OCI-LY3 (cell line): ENCODE data around the gene ELF5.

Experiments
- H2AFZ ChIP-seq: fragments of 200-600, 300-600 bp; shearing (Covaris generic); 2 replicates; pipeline ENCODE4 v1.6.0; 2014; ENCODE audit warnings: antibody characterized with exemption, low read depth, low read length
- H3K27ac ChIP-seq: fragments of 200-600, 300-600 bp; sonication (generic); 2 replicates; pipeline ENCODE4 v1.5.1; 2014; ENCODE audit warnings: mild to moderate bottlenecking, low read length, moderate library complexity, mixed read lengths
- H3K27me3 ChIP-seq: fragments of 200-600, 300-600 bp; sonication (generic); 2 replicates; pipeline ENCODE4 v1.6.1; 2014; ENCODE audit warnings: low read depth, low read length, mixed read lengths
- H3K36me3 ChIP-seq: fragments of 200-600, 300-600 bp; sonication (generic); replicated peaks from 2 replicates; pipeline ENCODE3; 2014; ENCODE audit warnings: low read depth, low read length, mixed read lengths
- H3K4me1 ChIP-seq: fragments of 300-600, 200-600 bp; sonication (generic); 2 replicates; pipeline ENCODE4 v1.6.1; 2014; ENCODE audit warnings: low read length, mixed read lengths
- H3K4me2 ChIP-seq: fragments of 200-600, 300-600 bp; sonication (generic); 2 replicates; pipeline ENCODE4 v1.6.1; 2014; ENCODE audit warnings: low read length, mixed read lengths
- H3K4me3 ChIP-seq: fragments of 300-600, 200-600 bp; sonication (generic); 2 replicates; pipeline ENCODE4 v1.5.1; 2014; ENCODE audit warnings: antibody characterized with exemption, mild to moderate bottlenecking, low read length, moderate library complexity
- H3K79me2 ChIP-seq: fragments of 300-600, 200-600 bp; shearing (Covaris generic); 2 replicates; pipeline ENCODE4 v1.6.1; 2014; ENCODE audit warnings: mild to moderate bottlenecking, low read length, mixed read lengths
- H3K9ac ChIP-seq: fragments of 300-600, 200-600 bp; shearing (Covaris generic); 2 replicates; pipeline ENCODE4 v1.6.0; 2014; ENCODE audit warnings: mild to moderate bottlenecking, low read length, moderate library complexity
- H3K9me3 ChIP-seq: fragments of 200-600, 300-600 bp; shearing (Covaris generic); 2 replicates; pipeline ENCODE4 v1.6.1; 2014; ENCODE audit warnings: low read length, mixed read lengths; ENCODE audit not compliant: insufficient read depth
- H4K20me1 ChIP-seq: fragments of 200-600, 300-600 bp; sonication (generic); 2 replicates; pipeline ENCODE4 v1.6.1; 2016; ENCODE audit warnings: low read length, mixed read lengths; ENCODE audit not compliant: insufficient read depth
- CTCF ChIP-seq: fragments of 200-600, 300-600 bp; sonication (generic); IDR thresholded peaks from 2 replicates; pipeline ENCODE4 v1.5.1; 2014; ENCODE audit warnings: antibody characterized with exemption, low read length, low read depth
- EZH2phosphoT487 ChIP-seq: fragments of 200-600 bp; shearing (Covaris generic); IDR thresholded peaks from 2 replicates; pipeline ENCODE4 v1.6.1; 2018; ENCODE audit warnings: antibody characterized with exemption, mixed run types, low read depth

ELF5 gene

GRCh38 chr11:34501949-34502348 is 11.6 kb downstream of the ELF5 start:
- peaks cover 14% of the 10 kb centered on the region for H3K27me3 ChIP-seq
- H3K36me3 ChIP-seq: no peaks in the 10 kb centered on the region
- TF ChIP-seq CTCF (no peak), EZH2phosphoT487 (no peak)
- no peaks in the 10 kb centered on the region for H3K9me3 ChIP-seq
- H3K27ac ChIP-seq: no peak overlapping the region
- no peak overlapping the region for H3K9ac ChIP-seq
- H3K79me2 ChIP-seq: no peaks in the 10 kb centered on the region
- H4K20me1 ChIP-seq: no peaks in the 10 kb centered on the region
- H3K4me1 ChIP-seq: no peaks in the 10 kb centered on the region
- no peak overlapping the region for H3K4me3 ChIP-seq
- H2AFZ ChIP-seq: no peak overlapping the region
- H3K4me2 ChIP-seq: no peak overlapping the region

- Histone ChIP-seq H3K4me3 (no peak overlapping the region), H3K27ac (no peak overlapping the region), H3K9me3 (no peaks in the 10 kb centered on the region), H3K4me2 (no peak overlapping the region), H3K27me3 (peaks cover 14% of the 10 kb centered on the region), H3K4me1 (no peaks in the 10 kb centered on the region), H3K79me2 (no peaks in the 10 kb centered on the region), H3K36me3 (no peaks in the 10 kb centered on the region), H4K20me1 (no peaks in the 10 kb centered on the region), H2AFZ (no peak overlapping the region), H3K9ac (no peak overlapping the region)
- TF ChIP-seq CTCF (no peak), EZH2phosphoT487 (no peak)
Measured at GRCh38 chr11:34501500-34501899, 12.1 kb downstream of the ELF5 start.

- no peaks in the 10 kb centered on the region for H3K9me3 ChIP-seq
- H3K4me1 ChIP-seq: peaks cover 2% of the 10 kb centered on the region
- H3K9ac ChIP-seq: no peak overlapping the region
- no peaks in the 10 kb centered on the region for H3K79me2 ChIP-seq
- H4K20me1 ChIP-seq: no peaks in the 10 kb centered on the region
- H2AFZ ChIP-seq: no peak overlapping the region
- H3K27ac ChIP-seq: no peak overlapping the region
- H3K27me3 ChIP-seq: peaks cover 14% of the 10 kb centered on the region
- H3K36me3 ChIP-seq: no peaks in the 10 kb centered on the region
- TF ChIP-seq CTCF (no peak), EZH2phosphoT487 (no peak)
- no peak overlapping the region for H3K4me3 ChIP-seq
- no peak overlapping the region for H3K4me2 ChIP-seq
Measured at GRCh38 chr11:34499719-34500500, 13.7 kb downstream of the ELF5 start.

DNA sequence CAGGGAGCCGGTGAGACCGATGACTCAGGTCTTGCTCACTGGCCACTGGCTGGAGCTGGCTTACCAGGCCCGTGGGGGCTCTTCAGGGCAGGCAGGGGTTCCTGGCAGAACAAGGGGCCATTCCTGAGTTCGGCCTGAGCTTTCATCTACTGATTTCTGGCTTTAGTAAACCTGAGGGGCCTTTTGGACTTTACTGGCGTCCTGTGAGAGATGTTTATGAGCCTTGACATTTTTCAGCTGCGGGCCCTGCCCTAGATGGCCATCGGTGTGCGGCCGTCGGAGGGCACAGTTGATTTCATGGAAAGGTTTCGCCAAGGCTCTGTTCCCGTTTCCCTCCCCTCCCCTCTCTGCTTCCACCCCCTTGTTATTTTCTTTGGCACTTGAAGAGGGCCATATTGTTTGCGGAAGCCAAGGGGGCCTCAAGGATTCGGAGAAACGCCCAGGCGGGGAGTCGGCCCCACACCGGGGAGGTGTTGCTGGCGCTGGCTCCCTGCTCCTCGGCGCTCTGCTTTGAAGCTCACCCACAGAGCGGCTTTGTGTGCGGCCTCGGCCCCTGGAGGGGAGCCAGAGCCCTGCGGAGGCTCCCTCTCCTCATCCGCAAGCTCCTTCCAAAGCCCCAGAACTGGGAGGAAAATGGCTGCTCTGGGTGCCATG is 17.7 kb downstream of the ELF5 start:
- H2AFZ ChIP-seq: no peak overlapping the region
- no peak overlapping the region for H3K4me3 ChIP-seq
- H3K27me3 ChIP-seq: peaks cover 17% of the 10 kb centered on the region
- TF ChIP-seq EZH2phosphoT487: no peak
- TF ChIP-seq CTCF: no peak
- no peak overlapping the region for H3K27ac ChIP-seq
- H4K20me1 ChIP-seq: no peaks in the 10 kb centered on the region
- H3K79me2 ChIP-seq: no peaks in the 10 kb centered on the region
- no peak overlapping the region for H3K4me2 ChIP-seq
- no peaks in the 10 kb centered on the region for H3K36me3 ChIP-seq
- H3K9me3 ChIP-seq: no peaks in the 10 kb centered on the region
- H3K9ac ChIP-seq: no peak overlapping the region
- peaks cover 7% of the 10 kb centered on the region for H3K4me1 ChIP-seq
